ENCODE data around the gene CHRNA3.
A peak's percentile ranks its signal among the peaks of the same experiment; 100 is the strongest.

The CHRNA3 gene

GRCh38 chr15:78645009-78645408 is 24.2 kb upstream of the CHRNA3 start:
- H3K23ac ChIP-seq (ENCODE audit: low read length), result no peak overlapping the region

GRCh38 chr15:78642331-78642730 is 21.5 kb upstream of the CHRNA3 start:
- no peak overlapping the region for H3K4ac ChIP-seq (ENCODE audit: low read depth, low read length)
- no peak overlapping the region for H2BK120ac ChIP-seq (ENCODE audit: insufficient read depth, low read length, poor library complexity)
- H2AFZ ChIP-seq (ENCODE audit: insufficient read depth, low read length, poor library complexity), result no peak overlapping the region
- H3K27me3 ChIP-seq (ENCODE audit: insufficient read depth, low read length), result peaks cover 8% of the 10 kb centered on the region
- no peak for DNase-seq
- H2BK12ac ChIP-seq (ENCODE audit: low read length), result no peak overlapping the region
- H3K9ac ChIP-seq (ENCODE audit: low read length), result no peak overlapping the region
- no peak overlapping the region for H3K23ac ChIP-seq (ENCODE audit: low read length)
- H3K79me2 ChIP-seq (ENCODE audit: control insufficient read depth, insufficient read depth, low read length, poor library complexity), result no peaks in the 10 kb centered on the region
- no peaks in the 10 kb centered on the region for H3K36me3 ChIP-seq (ENCODE audit: control insufficient read depth in 1 of 2, insufficient read depth in 2 of 2, low read length in 2 of 2)
- H3K4me1 ChIP-seq (ENCODE audit: control insufficient read depth in 1 of 2, insufficient read depth in 2 of 2, low read length in 2 of 2), result peaks cover 5 to 9% of the 10 kb centered on the region in 2 experiments
- no peak overlapping the region for H3K4me3 ChIP-seq (ENCODE audit: low read depth, low read length)
- no peak overlapping the region for H4K8ac ChIP-seq (ENCODE audit: low read depth, low read length)
- no peak overlapping the region for H3K27ac ChIP-seq (ENCODE audit: low read depth, low read length)
- WGBS (ENCODE audit: extremely low coverage, insufficient coverage, insufficient read length), result no CpG with 5 or more reads among the region's 5 CpGs
- H3K4me2 ChIP-seq (ENCODE audit: low read length), result no peak overlapping the region
- H4K91ac ChIP-seq (ENCODE audit: low read depth, low read length), result no peak overlapping the region
- H4K12ac ChIP-seq (ENCODE audit: low read depth, low read length), result no peak overlapping the region
- no peaks in the 10 kb centered on the region for H3K79me1 ChIP-seq (ENCODE audit: low read length)
- H3K9me3 ChIP-seq (ENCODE audit: insufficient read depth, low read depth, low read length), result no peaks in the 10 kb centered on the region
- no peak overlapping the region for H2BK5ac ChIP-seq (ENCODE audit: low read depth, low read length, poor library complexity)
- no peak overlapping the region for H2AK5ac ChIP-seq (ENCODE audit: low read length)
- no peak overlapping the region for H3K18ac ChIP-seq (ENCODE audit: low read length)
- no peak overlapping the region for H3K14ac ChIP-seq (ENCODE audit: low read length)

More at GRCh38 chr15:78645009-78645408, 24.2 kb upstream of the CHRNA3 start:
- Histone ChIP-seq H3K18ac (ENCODE audit: low read length) (no peak overlapping the region), H3K4me3 (ENCODE audit: low read depth, low read length) (no peak overlapping the region), H3K27ac (ENCODE audit: low read depth, low read length) (no peak overlapping the region), H2AFZ (ENCODE audit: insufficient read depth, low read length, poor library complexity) (no peak overlapping the region), H2AK5ac (ENCODE audit: low read length) (no peak overlapping the region), H2BK12ac (ENCODE audit: low read length) (no peak overlapping the region), H3K9ac (ENCODE audit: low read length) (no peak overlapping the region), H4K91ac (ENCODE audit: low read depth, low read length) (no peak overlapping the region), H3K14ac (ENCODE audit: low read length) (no peak overlapping the region), H4K12ac (ENCODE audit: low read depth, low read length) (no peak overlapping the region), H3K4me2 (ENCODE audit: low read length) (no peak overlapping the region), H2BK120ac (ENCODE audit: insufficient read depth, low read length, poor library complexity) (no peak overlapping the region), H4K8ac (ENCODE audit: low read depth, low read length) (no peak overlapping the region), H3K36me3 (ENCODE audit: control insufficient read depth in 1 of 2, insufficient read depth in 2 of 2, low read length in 2 of 2) (no peaks in the 10 kb centered on the region), H3K4ac (ENCODE audit: low read depth, low read length) (no peak overlapping the region), H3K79me2 (ENCODE audit: control insufficient read depth, insufficient read depth, low read length, poor library complexity) (no peaks in the 10 kb centered on the region), H3K79me1 (ENCODE audit: low read length) (no peaks in the 10 kb centered on the region), H2BK5ac (ENCODE audit: low read depth, low read length, poor library complexity) (no peak overlapping the region), H3K4me1 (ENCODE audit: control insufficient read depth in 1 of 2, insufficient read depth in 2 of 2, low read length in 2 of 2) (peaks cover 5 to 9% of the 10 kb centered on the region in 2 experiments), H3K9me3 (ENCODE audit: insufficient read depth, low read depth, low read length) (no peaks in the 10 kb centered on the region), H3K27me3 (ENCODE audit: insufficient read depth, low read length) (peaks cover 8% of the 10 kb centered on the region)
- no peak for DNase-seq
- WGBS (ENCODE audit: extremely low coverage, insufficient coverage, insufficient read length), result no CpG with 5 or more reads among the region's 4 CpGs

- Histone ChIP-seq H3K27ac (ENCODE audit: low read depth, low read length) (no peak overlapping the region), H3K23ac (ENCODE audit: low read length) (no peak overlapping the region), H3K4me3 (ENCODE audit: low read depth, low read length) (no peak overlapping the region), H3K9ac (ENCODE audit: low read length) (no peak overlapping the region), H3K18ac (ENCODE audit: low read length) (no peak overlapping the region), H2BK120ac (ENCODE audit: insufficient read depth, low read length, poor library complexity) (no peak overlapping the region), H4K12ac (ENCODE audit: low read depth, low read length) (no peak overlapping the region), H2BK5ac (ENCODE audit: low read depth, low read length, poor library complexity) (no peak overlapping the region), H3K79me1 (ENCODE audit: low read length) (no peaks in the 10 kb centered on the region), H2AK5ac (ENCODE audit: low read length) (no peak overlapping the region), H4K91ac (ENCODE audit: low read depth, low read length) (no peak overlapping the region), H3K14ac (ENCODE audit: low read length) (no peak overlapping the region), H3K4me1 (ENCODE audit: control insufficient read depth in 1 of 2, insufficient read depth in 2 of 2, low read length in 2 of 2) (peaks cover 5 to 9% of the 10 kb centered on the region in 2 experiments), H3K79me2 (ENCODE audit: control insufficient read depth, insufficient read depth, low read length, poor library complexity) (no peaks in the 10 kb centered on the region), H3K9me3 (ENCODE audit: insufficient read depth, low read depth, low read length) (no peaks in the 10 kb centered on the region), H4K8ac (ENCODE audit: low read depth, low read length) (no peak overlapping the region), H3K4me2 (ENCODE audit: low read length) (no peak overlapping the region), H2BK12ac (ENCODE audit: low read length) (no peak overlapping the region), H3K36me3 (ENCODE audit: control insufficient read depth in 1 of 2, insufficient read depth in 2 of 2, low read length in 2 of 2) (no peaks in the 10 kb centered on the region), H2AFZ (ENCODE audit: insufficient read depth, low read length, poor library complexity) (no peak overlapping the region), H3K4ac (ENCODE audit: low read depth, low read length) (no peak overlapping the region), H3K27me3 (ENCODE audit: insufficient read depth, low read length) (peaks cover 8% of the 10 kb centered on the region)
- no peak for DNase-seq
- WGBS (ENCODE audit: extremely low coverage, insufficient coverage, insufficient read length), result no CpG with 5 or more reads among the region's 11 CpGs
Measured at GRCh38 chr15:78641749-78642275, 21.0 kb upstream of the CHRNA3 start.

GRCh38 chr15:78641102-78641748 is 20.4 kb upstream of the CHRNA3 start, which contains the start of gene CHRNB4:
Gene CHRNB4, minus strand, starts transcription at chr15:78641210. Its CDS starts 77 bp downstream, at chr15:78641133.
- Histone ChIP-seq H3K79me2 (ENCODE audit: control insufficient read depth, insufficient read depth, low read length, poor library complexity) (no peaks in the 10 kb centered on the region), H2BK120ac (ENCODE audit: insufficient read depth, low read length, poor library complexity) (no peak within 1 kb of the TSS), H3K9me3 (ENCODE audit: insufficient read depth, low read depth, low read length) (no peaks in the 10 kb centered on the region), H3K36me3 (ENCODE audit: control insufficient read depth in 1 of 2, insufficient read depth in 2 of 2, low read length in 2 of 2) (no peaks in the 10 kb centered on the region), H3K79me1 (ENCODE audit: low read length) (no peaks in the 10 kb centered on the region), H4K8ac (ENCODE audit: low read depth, low read length) (no peak within 1 kb of the TSS), H3K4me3 (ENCODE audit: low read depth, low read length) (peak within 1 kb of the TSS; percentile 44), H4K12ac (ENCODE audit: low read depth, low read length) (no peak within 1 kb of the TSS), H3K4me1 (ENCODE audit: control insufficient read depth in 1 of 2, insufficient read depth in 2 of 2, low read length in 2 of 2) (peaks cover 5 to 9% of the 10 kb centered on the region in 2 experiments), H3K18ac (ENCODE audit: low read length) (no peak within 1 kb of the TSS), H3K4ac (ENCODE audit: low read depth, low read length) (no peak within 1 kb of the TSS), H4K91ac (ENCODE audit: low read depth, low read length) (no peak within 1 kb of the TSS), H3K27ac (ENCODE audit: low read depth, low read length) (no peak within 1 kb of the TSS), H2AK5ac (ENCODE audit: low read length) (no peak within 1 kb of the TSS), H3K27me3 (ENCODE audit: insufficient read depth, low read length) (peaks cover 8% of the 10 kb centered on the region), H3K14ac (ENCODE audit: low read length) (no peak within 1 kb of the TSS), H2BK5ac (ENCODE audit: low read depth, low read length, poor library complexity) (no peak within 1 kb of the TSS), H3K4me2 (ENCODE audit: low read length) (peak within 1 kb of the TSS; percentile 68), H2AFZ (ENCODE audit: insufficient read depth, low read length, poor library complexity) (peak within 1 kb of the TSS; percentile 19), H2BK12ac (ENCODE audit: low read length) (no peak within 1 kb of the TSS), H3K9ac (ENCODE audit: low read length) (no peak within 1 kb of the TSS), H3K23ac (ENCODE audit: low read length) (no peak within 1 kb of the TSS)
- WGBS (ENCODE audit: extremely low coverage, insufficient coverage, insufficient read length), result no CpG with 5 or more reads among the region's 47 CpGs
- DNase-seq, result peak in 1 of 2 donors; percentile 45
